Measurements from ENCODE around the gene C16orf87.

- TF ChIP-seq CTCF (IDR thresholded peaks at IDR 0.05) (no peak), POLR2A (IDR thresholded peaks at IDR 0.05) (no peak)
Measured at GRCh38 chr16:46796764-46797269, 34.2 kb downstream of the C16orf87 start.
